ENCODE measurements around the gene GREB1L. TPM values are rescaled to one million over a fixed set of nuclear protein-coding genes. Genes with fewer than 3 reads are reported as not detected.

GREB1L gene
- total and polyA plus RNA-seq, 2 experiments from 2014 or later: 14.0 to 16.8 TPM

- Histone ChIP-seq H3K9me2 (replicated peaks; ENCODE audit: insufficient read depth) (no peaks in the 10 kb centered on the region), H4K20me1 (ENCODE audit: insufficient read depth, poor library complexity, severe bottlenecking) (no peaks in the 10 kb centered on the region), H3K9me3 (ENCODE audit: low read depth) (no peaks in the 10 kb centered on the region), H3K4me3 (no peak overlapping the region), H2AFZ (no peak overlapping the region), H3K4me2 (no peak overlapping the region), H3K27me3 (no peaks in the 10 kb centered on the region), H3K4me1 (ENCODE audit: insufficient read depth) (no peaks in the 10 kb centered on the region), H3K79me2 (no peaks in the 10 kb centered on the region), H3K36me3 (replicated peaks; ENCODE audit: insufficient read depth, low read depth) (no peaks in the 10 kb centered on the region), H3K27ac (no peak overlapping the region)
- TF ChIP-seq EZH2 (IDR thresholded peaks at IDR 0.05; ENCODE audit: borderline replicate concordance) (no peak), EZH2phosphoT487 (IDR thresholded peaks at IDR 0.05; ENCODE audit: low read depth, severe bottlenecking, unreplicated experiment) (no peak), CTCF (IDR thresholded peaks at IDR 0.05; ENCODE audit: poor library complexity) (no peak)
- no peak for DNase-seq (ENCODE audit: low spot score)
- 96% methylated on average over 1 of the region's 1 CpG for WGBS (ENCODE audit: low lambda C conversion rate, missing lambda C conversion rate)
These were observed 102.8 kb downstream of the GREB1L start for GRCh38 chr18:21344860-21345259.

- H3K4me2 ChIP-seq: no peak overlapping the region
- TF ChIP-seq EZH2 (IDR thresholded peaks at IDR 0.05; ENCODE audit: borderline replicate concordance) (no peak), EZH2phosphoT487 (IDR thresholded peaks at IDR 0.05; ENCODE audit: low read depth, severe bottlenecking, unreplicated experiment) (no peak), CTCF (IDR thresholded peaks at IDR 0.05; ENCODE audit: poor library complexity) (no peak)
- no peaks in the 10 kb centered on the region for H3K9me2 ChIP-seq (replicated peaks; ENCODE audit: insufficient read depth)
- no peak overlapping the region for H3K4me3 ChIP-seq
- no peak overlapping the region for H2AFZ ChIP-seq
- H3K79me2 ChIP-seq: no peaks in the 10 kb centered on the region
- peak overlapping the region; percentile 8 for H3K27ac ChIP-seq
- H3K27me3 ChIP-seq: no peaks in the 10 kb centered on the region
- no peaks in the 10 kb centered on the region for H3K9me3 ChIP-seq (ENCODE audit: low read depth)
- H3K36me3 ChIP-seq (replicated peaks; ENCODE audit: insufficient read depth, low read depth): no peaks in the 10 kb centered on the region
- H3K4me1 ChIP-seq (ENCODE audit: insufficient read depth): no peaks in the 10 kb centered on the region
- no peaks in the 10 kb centered on the region for H4K20me1 ChIP-seq (ENCODE audit: insufficient read depth, poor library complexity, severe bottlenecking)
- WGBS (ENCODE audit: low lambda C conversion rate, missing lambda C conversion rate): 58% methylated on average over 7 of the region's 7 CpGs
- DNase-seq (ENCODE audit: low spot score): no peak
These were observed 103.8 kb downstream of the GREB1L start for GRCh38 chr18:21345840-21346239.

GRCh38 chr18:21359746-21360145 lies 117.7 kb downstream of the GREB1L start:
- Histone ChIP-seq H3K27ac (no peak overlapping the region), H2AFZ (no peak overlapping the region), H3K36me3 (replicated peaks; ENCODE audit: insufficient read depth, low read depth) (no peaks in the 10 kb centered on the region), H3K9me2 (replicated peaks; ENCODE audit: insufficient read depth) (no peaks in the 10 kb centered on the region), H3K27me3 (no peaks in the 10 kb centered on the region), H4K20me1 (ENCODE audit: insufficient read depth, poor library complexity, severe bottlenecking) (no peaks in the 10 kb centered on the region), H3K79me2 (no peaks in the 10 kb centered on the region), H3K4me3 (no peak overlapping the region), H3K4me2 (no peak overlapping the region), H3K9me3 (ENCODE audit: low read depth) (no peaks in the 10 kb centered on the region), H3K4me1 (ENCODE audit: insufficient read depth) (no peaks in the 10 kb centered on the region)
- TF ChIP-seq EZH2phosphoT487 (IDR thresholded peaks at IDR 0.05; ENCODE audit: low read depth, severe bottlenecking, unreplicated experiment) (no peak), CTCF (IDR thresholded peaks at IDR 0.05; ENCODE audit: poor library complexity) (no peak), EZH2 (IDR thresholded peaks at IDR 0.05; ENCODE audit: borderline replicate concordance) (no peak)
- no peak for DNase-seq (ENCODE audit: low spot score)

GRCh38 chr18:21361307-21361880 lies 119.4 kb downstream of the GREB1L start:
- Histone ChIP-seq H2AFZ (no peak overlapping the region), H3K9me3 (ENCODE audit: low read depth) (no peaks in the 10 kb centered on the region), H3K9me2 (replicated peaks; ENCODE audit: insufficient read depth) (no peaks in the 10 kb centered on the region), H3K79me2 (no peaks in the 10 kb centered on the region), H3K36me3 (replicated peaks; ENCODE audit: insufficient read depth, low read depth) (no peaks in the 10 kb centered on the region), H4K20me1 (ENCODE audit: insufficient read depth, poor library complexity, severe bottlenecking) (no peaks in the 10 kb centered on the region), H3K4me2 (no peak overlapping the region), H3K27ac (no peak overlapping the region), H3K4me1 (ENCODE audit: insufficient read depth) (no peaks in the 10 kb centered on the region), H3K4me3 (no peak overlapping the region), H3K27me3 (no peaks in the 10 kb centered on the region)
- no peak for DNase-seq (ENCODE audit: low spot score)
- TF ChIP-seq CTCF (IDR thresholded peaks at IDR 0.05; ENCODE audit: poor library complexity): no peak
- no peak for TF ChIP-seq EZH2phosphoT487 (IDR thresholded peaks at IDR 0.05; ENCODE audit: low read depth, severe bottlenecking, unreplicated experiment)
- TF ChIP-seq EZH2 (IDR thresholded peaks at IDR 0.05; ENCODE audit: borderline replicate concordance): no peak
